HG02938 (cell line): ENCODE results near the gene PPP5C.
"Not testable (repeated sequence)": the region's sequence is repeated elsewhere in the genome, so short reads cannot be mapped to it uniquely, and the experiment has no call there.

ENCODE experiments used
- ATAC-seq: cut with Tn5 transposase; IDR thresholded peaks from one replicate; pipeline ENCODE4 v1.9.1; 2021; ENCODE audit warnings: mild to moderate bottlenecking, moderate library complexity; ENCODE audit not compliant: unreplicated experiment

Gene PPP5C

GRCh38 chr19:46346821-46347571 is at the start of gene PPP5C:
TSS of gene PPP5C (plus strand) at chr19:46347087. CDS start at chr19:46347097, 10 bp downstream.
- ATAC-seq: peak; percentile 48

- no peak for ATAC-seq
Measured at GRCh38 chr19:46297700-46298478, 49.0 kb upstream of the PPP5C start.

- ATAC-seq: no peak
Measured at GRCh38 chr19:46298479-46299003, 48.3 kb upstream of the PPP5C start.

GRCh38 chr19:46299004-46299509 is 47.8 kb upstream of the PPP5C start:
- no peak for ATAC-seq

- no peak for ATAC-seq
Measured at GRCh38 chr19:46299695-46300094, 47.2 kb upstream of the PPP5C start.

GRCh38 chr19:46303322-46303690 is 43.6 kb upstream of the PPP5C start:
- no peak for ATAC-seq

- no peak for ATAC-seq
Measured at GRCh38 chr19:46303691-46304397, 43.0 kb upstream of the PPP5C start.

GRCh38 chr19:46306501-46306900 is 40.4 kb upstream of the PPP5C start:
- ATAC-seq: no peak

- ATAC-seq: no peak
Measured at GRCh38 chr19:46308510-46308909, 38.4 kb upstream of the PPP5C start.

GRCh38 chr19:46309056-46309455 is 37.8 kb upstream of the PPP5C start:
- no peak for ATAC-seq

- no peak for ATAC-seq
Measured at GRCh38 chr19:46311444-46311843, 35.4 kb upstream of the PPP5C start.

- ATAC-seq: not testable (repeated sequence)
Measured at GRCh38 chr19:46313540-46314469, 33.1 kb upstream of the PPP5C start.

GRCh38 chr19:46317339-46317738 is 29.5 kb upstream of the PPP5C start:
- no peak for ATAC-seq

GRCh38 chr19:46319613-46320012 is 27.3 kb upstream of the PPP5C start:
- no peak for ATAC-seq

- ATAC-seq: no peak
Measured at GRCh38 chr19:46320559-46320958, 26.3 kb upstream of the PPP5C start.

GRCh38 chr19:46321653-46322052 is 25.2 kb upstream of the PPP5C start:
- no peak for ATAC-seq

GRCh38 chr19:46323227-46323626 is 23.7 kb upstream of the PPP5C start:
- not testable (repeated sequence) for ATAC-seq

- ATAC-seq: no peak
Measured at GRCh38 chr19:46324277-46324676, 22.6 kb upstream of the PPP5C start.

- no peak for ATAC-seq
Measured at GRCh38 chr19:46326608-46327007, 20.3 kb upstream of the PPP5C start.

GRCh38 chr19:46328079-46328478 is 18.8 kb upstream of the PPP5C start:
- ATAC-seq: no peak
